IPS-NIHi11 (cell line): ENCODE data around the gene NRCAM.

Source experiments
- DNase-seq: peaks from one replicate; pipeline ENCODE4 v3.0.0; 2012; ENCODE audit warnings: mixed read lengths, low spot score

The NRCAM gene

DNA sequence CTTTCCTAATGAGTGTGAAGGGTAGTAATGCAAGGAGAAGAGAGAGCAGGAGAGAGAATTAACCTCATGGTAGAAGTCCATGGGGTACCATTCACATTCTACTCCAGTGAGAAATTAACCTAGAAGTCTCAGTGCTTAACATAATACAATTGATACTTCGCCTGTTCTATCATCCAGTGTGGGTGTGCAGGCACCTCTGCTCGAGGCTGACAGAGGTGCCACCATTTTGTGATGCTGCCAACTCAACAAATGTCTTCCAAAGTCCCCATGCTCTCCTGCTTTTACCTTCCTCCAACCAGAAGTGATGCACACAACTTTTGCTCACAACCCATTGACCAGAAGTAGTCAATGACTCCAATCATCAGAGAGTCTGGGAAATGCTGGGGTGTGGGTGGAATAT lies 207.8 kb downstream of the NRCAM start:
- DNase-seq: no peak

DNA sequence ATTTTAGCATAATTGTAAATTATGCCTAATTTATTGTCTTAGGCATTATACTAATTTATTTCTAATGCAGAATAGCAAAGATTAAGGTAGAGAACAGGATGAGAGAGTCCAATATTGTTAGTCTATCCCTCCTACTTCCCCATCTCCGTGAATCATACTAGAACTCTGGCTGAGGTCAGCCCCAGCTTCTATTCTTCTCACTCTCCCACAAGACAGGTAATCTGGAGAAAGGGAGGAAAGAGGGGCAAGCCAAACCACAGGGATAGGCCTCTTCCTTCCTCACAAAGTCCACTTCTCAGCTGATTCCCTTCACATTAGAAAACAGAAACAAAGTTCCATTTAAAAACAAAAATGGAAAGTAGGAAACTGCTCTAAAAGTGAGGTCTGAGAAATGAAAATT lies 208.6 kb downstream of the NRCAM start:
- DNase-seq: no peak

DNA sequence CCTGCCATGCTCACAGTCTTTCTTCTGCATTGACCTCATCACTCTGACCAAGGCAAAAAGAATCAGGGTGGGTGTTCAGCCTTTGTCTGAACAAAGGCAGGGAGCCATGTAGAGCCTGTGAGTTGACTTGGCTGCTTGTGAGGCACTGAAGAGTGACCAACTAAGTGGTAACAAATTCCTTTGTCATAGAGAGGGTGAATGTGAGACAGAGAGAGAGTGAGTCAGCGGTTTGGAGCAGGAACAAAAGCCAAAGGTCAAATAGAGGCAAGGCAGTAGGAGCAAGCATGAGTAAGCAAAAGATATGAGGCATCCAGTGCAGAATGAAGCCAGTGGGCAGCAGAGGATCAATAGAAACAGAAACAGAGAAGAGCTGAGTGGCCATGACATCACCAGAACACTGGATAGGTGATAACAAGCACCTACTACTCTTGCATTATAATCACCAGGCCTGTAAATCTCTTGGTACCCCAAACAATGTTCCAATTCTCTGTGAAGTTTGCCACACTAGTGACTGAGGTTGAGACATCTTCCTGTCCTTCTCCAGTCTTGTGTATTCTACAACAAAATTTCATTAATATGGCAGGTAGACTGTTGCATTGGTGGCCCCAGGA lies 209.9 kb downstream of the NRCAM start:
- peak; percentile 51 for DNase-seq

DNA sequence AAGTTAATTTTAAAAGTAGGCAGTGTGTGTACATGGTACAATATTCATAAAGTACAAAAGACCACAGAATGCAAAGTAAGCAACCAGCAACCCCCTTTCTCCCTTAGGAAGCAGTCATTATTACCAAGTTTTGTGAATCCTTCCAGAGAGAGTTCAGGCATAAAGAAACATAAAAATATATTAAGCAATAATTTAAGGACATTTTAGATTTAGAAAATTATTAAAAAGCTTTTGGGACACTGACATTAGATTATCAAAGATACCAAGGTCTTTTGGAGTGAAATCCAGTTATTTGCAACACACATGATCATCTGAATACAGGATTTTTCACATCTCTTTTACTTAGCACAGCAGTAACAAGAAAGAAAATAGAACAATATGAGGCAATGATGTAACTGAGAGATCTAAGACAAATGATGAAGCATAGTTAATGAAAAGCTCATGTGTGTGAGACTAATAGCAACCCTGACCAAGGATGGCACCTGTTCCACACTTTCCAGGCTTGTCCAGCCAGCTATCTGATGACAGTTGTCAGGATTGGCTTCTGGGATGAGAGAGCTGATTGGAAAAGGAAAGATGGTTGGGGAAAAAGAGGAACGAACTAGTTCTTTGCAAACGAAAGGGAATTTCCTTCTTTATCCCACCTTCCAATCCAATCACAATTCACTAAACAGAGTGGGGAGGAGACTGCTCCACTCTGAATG lies 210.6 kb downstream of the NRCAM start:
- no peak for DNase-seq

DNA sequence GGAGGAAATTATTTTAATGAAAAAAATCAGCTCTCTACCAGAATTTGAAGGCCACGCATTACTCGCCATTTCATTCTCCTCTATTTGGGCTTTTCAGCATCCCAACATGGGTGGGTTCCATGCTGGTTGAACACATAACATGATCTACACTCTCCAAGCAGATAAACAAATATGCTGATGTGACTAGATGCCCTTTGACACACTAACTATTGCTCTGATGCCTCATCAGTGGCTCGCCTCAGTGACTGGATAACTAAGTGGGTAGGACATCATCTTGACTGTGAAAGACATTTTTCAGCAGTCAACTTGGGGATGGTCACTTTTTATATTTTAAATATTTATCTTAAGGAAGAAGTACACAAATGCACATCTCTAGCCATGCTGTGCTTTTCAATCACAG lies 212.1 kb downstream of the NRCAM start:
- DNase-seq: no peak

DNA sequence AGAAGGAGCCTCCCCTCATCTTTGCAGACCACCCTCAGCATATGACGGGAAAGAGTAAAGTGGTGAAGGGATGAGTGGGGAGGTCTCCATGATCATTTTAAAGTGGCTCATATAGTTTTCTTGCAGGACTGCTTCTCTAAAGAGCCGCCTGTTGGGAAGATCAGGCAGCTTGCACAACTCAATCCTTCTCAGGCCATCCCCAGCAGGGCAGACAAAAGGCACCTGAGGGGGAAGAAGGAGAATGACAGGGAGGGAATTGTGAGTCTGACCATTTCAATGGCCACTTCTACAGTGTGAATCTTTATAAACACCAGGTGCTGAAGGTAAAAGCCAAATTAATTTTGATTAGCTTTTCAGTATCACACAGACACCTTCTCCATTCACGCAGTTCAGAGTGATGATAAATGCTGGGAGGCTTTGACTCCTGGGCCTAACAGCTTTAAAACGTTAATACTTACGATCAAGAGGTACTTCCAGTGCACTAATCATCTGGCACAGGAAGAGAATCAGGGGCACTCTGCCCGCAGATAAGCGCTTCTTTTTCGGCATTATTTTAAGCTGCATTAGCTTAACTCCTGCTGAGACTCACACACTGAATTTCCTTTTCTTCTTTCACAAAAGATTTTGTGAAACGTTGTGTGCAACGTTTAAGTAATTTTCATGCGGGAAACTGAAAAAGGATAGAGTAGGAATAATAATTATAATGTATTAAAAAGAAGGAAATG lies 216.6 kb downstream of the NRCAM start:
- no peak for DNase-seq

DNA sequence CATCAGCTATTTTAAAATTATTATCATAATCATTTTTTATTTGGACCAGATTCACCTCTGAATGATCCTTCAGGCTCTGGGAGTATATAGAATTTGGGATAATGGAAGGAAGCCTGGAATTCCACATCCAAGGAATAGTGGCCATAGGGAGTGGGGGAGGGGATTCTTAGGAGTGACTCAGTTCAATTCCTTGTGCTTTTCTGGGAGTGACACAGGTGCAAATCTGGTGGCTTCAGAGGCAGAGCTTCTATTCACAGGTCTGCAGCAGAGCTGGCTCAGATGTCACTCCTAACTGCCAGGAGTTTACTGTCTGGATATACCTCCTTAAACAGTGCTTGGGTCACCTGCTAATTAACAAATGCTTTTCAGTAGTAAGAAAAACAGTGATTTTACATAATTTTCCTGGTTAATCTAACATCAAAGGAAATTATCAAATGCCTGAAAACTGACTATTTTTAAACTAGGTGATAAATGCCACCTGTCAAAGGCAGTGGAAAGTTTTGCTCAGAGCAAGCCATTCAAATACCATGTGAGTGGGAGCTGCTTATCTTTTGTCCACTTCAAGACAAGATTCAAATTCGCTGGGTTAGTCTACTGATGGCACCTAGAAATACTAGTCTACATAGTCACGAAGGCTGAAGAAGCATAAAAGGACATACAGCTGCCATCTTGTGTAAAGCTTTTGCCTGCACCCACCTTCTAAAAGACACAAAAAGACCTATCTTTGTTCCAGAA lies 219.4 kb downstream of the NRCAM start:
- DNase-seq: no peak

DNA sequence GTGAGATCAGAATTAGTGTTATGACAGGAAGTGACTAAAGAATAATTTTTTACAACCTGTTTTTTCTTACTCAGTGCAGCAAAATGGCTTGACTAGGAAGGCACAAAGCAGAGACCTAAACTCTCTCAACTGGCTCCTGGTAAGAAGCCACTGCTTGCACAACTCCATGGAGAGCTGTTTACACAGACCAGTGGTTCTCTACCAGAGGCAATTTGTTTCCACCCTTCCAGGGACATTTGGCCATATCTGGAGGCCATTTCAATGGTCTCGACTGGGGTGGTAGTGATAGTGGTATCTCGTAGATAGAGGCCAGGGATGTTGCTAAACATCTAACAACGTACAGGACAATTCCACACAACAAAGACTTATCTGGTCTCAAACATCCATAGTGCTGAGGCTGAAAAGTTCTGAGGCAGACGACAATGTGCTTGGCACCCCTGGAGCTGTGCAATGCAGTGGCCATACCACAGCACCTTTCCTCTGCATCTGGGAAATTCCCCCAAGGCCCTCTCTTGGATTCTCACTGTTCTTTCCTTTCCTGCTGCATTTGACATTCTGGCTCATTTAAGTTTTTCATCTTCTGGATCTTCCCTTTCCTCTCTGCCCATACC lies 220.7 kb downstream of the NRCAM start:
- DNase-seq: no peak

DNA sequence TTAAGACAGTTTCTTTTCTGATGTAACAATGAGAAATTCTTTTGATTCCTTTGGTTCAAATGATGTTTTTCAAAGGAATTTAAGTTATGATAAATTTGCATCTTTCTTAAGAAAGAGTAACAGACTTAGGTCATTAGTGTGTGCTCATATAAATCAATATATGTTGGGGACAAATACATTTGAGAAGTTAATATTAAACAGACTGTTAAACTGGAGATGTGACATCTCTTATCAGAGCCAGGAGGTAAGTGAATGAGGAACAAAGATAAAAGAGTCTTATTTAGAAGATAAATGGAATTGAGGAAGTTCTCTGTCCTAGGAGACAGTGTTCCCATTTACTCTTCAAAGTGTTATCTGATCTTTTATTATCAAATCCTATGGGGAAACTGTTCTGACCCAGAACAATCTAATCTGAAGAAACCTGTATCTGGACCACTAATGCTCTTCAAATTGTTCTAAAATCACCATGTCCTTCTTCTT lies 221.2 kb downstream of the NRCAM start:
- no peak for DNase-seq

DNA sequence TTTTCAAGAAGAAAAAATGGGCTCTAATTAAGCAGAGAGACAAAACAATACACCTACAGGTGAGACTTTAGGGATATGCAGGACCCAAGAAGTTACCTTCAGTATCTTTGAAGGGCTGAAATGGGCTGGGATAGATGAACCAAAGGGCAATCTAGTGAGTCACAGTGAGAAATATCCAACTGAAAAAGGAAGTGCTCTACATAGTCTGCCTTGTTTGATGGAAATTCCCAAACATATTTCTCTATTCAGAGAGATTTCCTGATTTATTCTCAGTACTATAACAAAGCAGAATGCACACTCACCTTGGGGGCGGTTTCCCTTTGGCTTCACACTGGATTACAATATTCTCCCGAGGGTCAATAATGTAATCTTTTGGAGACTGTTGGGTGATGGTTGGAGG lies 222.0 kb downstream of the NRCAM start:
- no peak for DNase-seq

DNA sequence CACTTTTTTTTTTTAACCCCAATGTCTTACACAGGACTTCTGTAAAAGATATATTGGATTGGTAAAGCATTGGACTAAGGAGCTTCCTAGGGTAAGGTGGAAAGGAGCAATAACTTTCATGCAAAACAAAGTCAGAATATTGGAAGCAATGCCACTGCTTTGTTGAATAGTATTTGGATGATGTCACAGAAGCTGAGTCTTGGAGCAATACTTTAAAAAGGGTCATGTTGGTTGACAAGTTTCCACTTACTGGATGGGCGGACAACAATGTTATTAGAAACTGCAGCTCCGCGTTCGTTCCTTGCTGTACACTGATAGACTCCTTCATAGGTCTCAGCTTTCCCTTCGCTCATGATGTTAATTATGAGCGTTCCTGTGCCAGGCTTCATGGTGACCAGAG lies 224.2 kb downstream of the NRCAM start:
- no peak for DNase-seq

DNA sequence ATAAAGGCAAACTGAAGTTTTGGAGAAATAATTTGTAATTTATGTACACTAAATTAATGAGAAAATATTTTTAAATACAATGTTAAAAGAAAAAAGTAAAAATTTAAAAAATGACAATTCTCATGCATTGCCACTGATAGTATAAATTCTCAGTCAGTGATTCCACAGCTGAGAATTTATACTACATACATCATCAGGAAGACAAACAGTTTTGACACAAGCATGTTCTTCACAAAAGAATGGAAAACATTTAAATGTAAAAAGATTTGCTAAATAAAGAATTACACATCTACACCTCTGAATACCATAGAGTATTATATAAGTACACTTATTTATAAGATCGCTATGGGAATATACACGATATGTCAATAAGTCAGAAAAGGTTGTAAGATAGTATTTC lies 225.0 kb downstream of the NRCAM start:
- DNase-seq: no peak

DNA sequence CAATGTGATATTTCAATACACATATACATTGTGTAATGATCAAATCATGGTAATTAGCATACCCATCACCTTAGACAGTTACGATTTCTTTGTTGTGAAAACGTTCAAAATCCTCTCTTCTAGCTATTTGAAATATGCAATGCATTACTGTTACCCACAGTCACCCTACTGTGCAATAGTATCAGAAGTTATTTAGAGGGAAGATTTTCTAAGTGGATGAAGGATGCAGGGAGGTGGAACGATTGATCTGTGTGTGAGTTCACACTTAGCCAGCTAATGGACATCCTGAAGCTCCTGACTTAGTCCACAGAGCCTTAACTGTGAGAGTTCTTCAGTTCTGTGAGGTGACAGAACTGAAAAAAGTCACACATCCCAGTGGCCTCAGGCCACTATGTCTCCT lies 228.9 kb downstream of the NRCAM start:
- no peak for DNase-seq

DNA sequence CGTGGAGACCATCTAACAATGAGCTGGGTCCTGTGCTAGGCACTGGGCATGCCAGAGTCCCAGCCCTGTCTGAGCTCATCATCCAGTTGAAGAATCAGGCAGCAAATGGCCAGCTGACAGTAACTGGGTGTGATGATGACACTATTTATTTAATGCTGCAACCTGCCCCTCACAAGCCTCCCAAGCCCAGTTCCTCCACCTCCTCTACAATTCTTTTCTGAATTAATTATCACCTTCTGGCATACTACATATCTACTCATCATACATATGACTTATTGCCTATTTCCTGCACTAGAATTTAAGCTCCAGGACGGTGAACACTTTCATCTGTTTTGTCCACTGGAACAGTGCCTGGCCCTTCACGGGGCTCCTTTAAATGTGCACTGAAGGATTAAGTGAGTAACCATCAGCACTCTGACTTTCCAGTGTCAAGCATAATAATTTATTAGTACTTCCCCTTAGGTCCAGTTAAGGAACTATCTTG lies 229.4 kb downstream of the NRCAM start:
- DNase-seq: no peak

DNA sequence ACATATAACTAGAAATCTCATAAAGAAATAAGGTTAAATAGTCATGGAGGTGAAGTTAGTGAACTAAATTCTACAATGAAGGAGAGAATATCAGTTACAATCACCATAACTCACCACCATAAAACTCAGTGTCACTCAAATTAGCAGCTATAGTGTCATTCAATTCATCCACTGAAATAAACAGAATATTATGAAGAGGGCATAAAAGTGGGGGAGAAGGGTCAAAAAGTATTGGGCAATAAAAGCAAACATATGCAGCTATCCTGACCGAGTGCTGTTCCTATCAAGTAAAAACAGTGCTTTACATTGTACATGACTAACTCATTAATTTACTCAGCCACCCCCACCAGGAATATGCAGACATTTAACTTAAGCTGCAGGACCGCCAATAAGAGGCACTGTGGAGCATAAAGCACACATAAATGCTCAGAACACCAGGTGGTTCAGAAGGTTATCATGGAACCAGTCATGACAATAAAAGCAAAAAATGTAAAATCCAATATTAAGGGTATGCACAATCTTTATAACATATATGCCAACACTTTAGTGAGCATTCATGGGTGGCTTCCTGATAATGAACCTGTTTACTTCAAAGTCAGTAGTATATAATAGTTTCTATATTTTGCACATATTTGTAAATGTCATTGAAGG lies 230.6 kb downstream of the NRCAM start:
- DNase-seq: no peak

DNA sequence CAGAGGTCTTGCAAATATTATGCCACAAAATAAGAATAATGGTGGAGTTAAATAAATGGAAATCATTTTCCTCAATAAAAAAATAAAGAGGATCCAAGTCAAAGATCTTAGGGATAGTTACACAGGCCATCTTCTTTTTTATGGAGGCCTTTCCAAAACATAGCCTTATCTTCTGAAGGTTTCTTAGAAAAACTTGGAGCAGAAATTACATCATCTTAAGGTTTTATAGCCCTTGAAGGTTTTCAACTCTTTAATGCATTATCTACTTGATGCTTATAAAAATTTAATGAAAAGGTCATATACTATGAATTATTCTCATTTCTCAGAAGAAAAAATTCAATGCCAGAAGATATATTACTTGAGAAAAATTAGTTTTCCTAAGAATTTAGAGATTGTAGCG lies 231.8 kb downstream of the NRCAM start:
- DNase-seq: no peak

DNA sequence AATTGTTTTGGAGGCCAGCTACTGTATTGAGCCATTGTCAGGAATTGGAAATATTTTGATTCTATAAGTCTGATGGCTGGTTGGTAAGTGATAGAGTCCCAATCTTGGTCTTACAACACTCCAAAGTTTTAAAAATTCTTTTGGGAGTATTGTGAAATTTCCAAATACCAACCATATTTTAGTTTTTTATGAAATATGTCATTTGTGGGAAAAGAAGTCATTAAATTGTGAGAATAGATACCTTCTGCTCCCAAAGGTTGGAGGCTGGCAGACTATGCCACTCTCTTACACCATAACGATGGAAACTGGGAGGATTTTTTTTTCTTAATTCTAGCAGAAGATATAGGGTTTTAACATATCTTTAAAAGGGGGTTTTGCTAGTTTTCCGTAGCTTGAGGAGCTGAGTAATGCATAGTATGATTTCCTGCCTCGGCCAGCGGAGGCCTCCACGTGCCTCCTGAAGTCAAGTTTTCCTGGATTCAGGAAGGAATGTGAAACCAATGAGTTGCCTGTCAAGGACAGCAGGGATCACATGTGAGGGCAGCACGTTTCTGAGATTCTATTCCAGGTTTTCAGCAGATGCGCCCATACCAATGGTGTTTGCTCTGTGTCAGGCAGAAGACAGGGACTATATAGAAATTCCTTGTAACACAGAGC lies 233.9 kb downstream of the NRCAM start:
- DNase-seq: peak; percentile 18

DNA sequence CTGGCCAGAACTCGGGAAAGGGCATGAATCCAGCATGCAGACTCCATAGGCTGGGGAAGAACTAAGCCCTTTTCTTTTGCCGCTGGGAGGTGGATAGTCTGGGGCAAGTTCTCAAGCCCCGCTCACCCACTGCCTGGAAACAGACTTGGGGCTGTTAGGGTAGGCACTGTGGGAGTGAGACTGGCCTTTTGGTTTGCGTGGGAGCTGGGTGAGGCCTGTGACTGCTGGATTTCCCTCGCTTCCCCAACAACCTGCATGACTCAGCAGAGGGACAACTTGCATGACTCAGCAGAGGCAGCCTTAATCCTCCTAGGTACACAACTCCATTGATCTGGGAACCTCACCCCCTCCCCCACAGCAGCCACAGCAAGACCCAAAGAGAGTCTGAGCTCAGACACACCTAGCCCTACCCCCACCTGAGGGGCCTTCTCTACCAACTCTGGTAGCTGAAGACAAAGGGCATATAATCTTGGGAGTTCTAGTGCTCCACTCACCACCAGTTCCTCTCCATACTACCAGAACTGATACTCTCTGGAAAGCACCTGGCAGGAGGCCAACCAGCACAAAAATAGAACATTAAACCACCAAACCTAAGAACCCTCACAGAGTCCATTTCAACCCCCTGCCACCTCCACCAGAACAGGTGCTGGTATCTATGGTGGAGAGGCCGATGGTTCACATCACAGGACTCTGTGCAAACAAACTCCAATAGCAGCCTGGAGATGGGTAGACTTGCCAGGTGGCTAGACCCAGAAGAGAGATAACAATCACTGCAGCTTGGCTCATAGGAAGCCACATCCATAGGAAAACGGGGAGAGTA lies 244.6 kb downstream of the NRCAM start:
- DNase-seq: no peak

DNA sequence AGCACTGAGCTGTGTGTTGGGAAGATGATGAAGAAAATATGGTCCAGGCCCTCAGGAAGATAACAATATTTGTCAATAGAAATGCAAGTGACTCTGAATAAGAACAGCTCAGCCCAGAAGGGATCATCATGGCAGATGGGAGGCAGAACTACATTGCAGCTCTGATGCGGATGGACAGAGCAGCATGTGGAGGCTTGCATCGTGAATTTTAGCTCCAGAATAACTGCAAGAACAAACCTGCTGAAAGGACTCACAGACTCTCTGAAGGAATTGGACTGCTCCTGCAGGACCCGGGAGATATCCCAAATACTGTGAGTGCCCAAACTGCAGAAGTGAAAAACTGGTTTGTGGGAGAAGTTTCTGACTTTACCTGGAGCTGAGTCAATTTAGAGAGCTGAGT lies 245.4 kb downstream of the NRCAM start:
- no peak for DNase-seq

DNA sequence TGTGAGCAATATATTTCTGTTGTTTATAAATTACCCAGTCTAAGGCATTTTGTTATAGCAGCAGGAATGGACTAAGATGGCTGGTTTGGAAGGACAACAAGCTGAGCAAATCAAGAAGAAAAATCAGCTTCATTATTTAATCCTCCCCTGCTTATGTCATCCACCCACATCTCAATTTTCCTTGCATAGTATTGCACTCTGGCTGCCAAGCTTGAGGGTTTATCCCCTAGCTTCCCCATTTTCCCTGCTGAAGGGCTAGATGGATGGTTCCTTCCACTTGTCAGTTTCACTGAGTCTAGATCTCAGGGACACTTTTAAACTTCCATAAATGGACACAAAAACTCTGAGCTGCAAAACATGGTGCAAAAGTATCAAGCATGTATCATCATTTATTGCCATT lies 250.9 kb downstream of the NRCAM start:
- DNase-seq: no peak
